Panc1 (cell line): ENCODE results near the gene ANKRD34A. TPM values are rescaled to one million over a fixed set of nuclear protein-coding genes. Genes with fewer than 3 reads are reported as not detected.

Experiments used
- ATAC-seq: fragments of 200-7000 bp; cut with Tn5 transposase; 2 replicates; pipeline ENCODE4 v1.9.1; 2020; ENCODE audit warnings: mild to moderate bottlenecking, moderate library complexity
- BruUV-seq: library from RNA; stranded (reverse); fragments of 400-500 nt; replicated peaks from 2 replicates; lab custom pipeline; 2021; lab: Mats Ljungman, UMichigan
- CTCF ChIA-PET: fragments of 300-600 bp; sonication (Branson Sonifier 250); formaldehyde crosslinking; loops from one replicate; lab custom pipeline; 2022; ENCODE audit warnings: antibody characterized with exemption; lab: Charles Lee
- POLR2A ChIA-PET: fragments of 300-600 bp; sonication (Branson Sonifier 250); formaldehyde crosslinking; loops from one replicate; lab custom pipeline; 2022; ENCODE audit warnings: antibody characterized with exemption; lab: Charles Lee
- DNase-seq: peaks from one replicate; pipeline ENCODE4 v3.0.0-alpha.2; 2010; ENCODE audit warnings: low read depth, low spot score
- H3K27ac ChIP-seq: 2 replicates; pipeline ENCODE4 v1.5.1; 2011; ENCODE audit warnings: mild to moderate bottlenecking, low read length, inconsistent platforms
- H3K27me3 ChIP-seq: fragments of 200-500 bp; sonication (Bioruptor generic); 2 replicates; pipeline ENCODE4 v1.6.0; 2014; ENCODE audit warnings: low read length, inconsistent platforms; ENCODE audit not compliant: control insufficient read depth, insufficient read depth
- H3K36me3 ChIP-seq: fragments of 200-500 bp; sonication (Bioruptor generic); 2 replicates; pipeline ENCODE4 v1.5.1; 2014; ENCODE audit warnings: inconsistent platforms, mild to moderate bottlenecking, low read length, moderate library complexity; ENCODE audit not compliant: control insufficient read depth, insufficient read depth
- H3K4me1 ChIP-seq: 2 replicates; pipeline ENCODE4 v1.5.1; 2011; ENCODE audit warnings: inconsistent platforms, mild to moderate bottlenecking, low read length, moderate library complexity; ENCODE audit not compliant: control insufficient read depth, insufficient read depth
- H3K4me3 ChIP-seq, 2 experiments: 2 replicates each; pipeline ENCODE4 v1.5.1; 2011 to 2012; ENCODE audit warnings: low read depth in 2 of 2, low read length in 2 of 2, mild to moderate bottlenecking in 2 of 2, inconsistent platforms in 1 of 2, moderate library complexity in 1 of 2
- H3K9me3 ChIP-seq: fragments of 200-500 bp; sonication (Bioruptor generic); 2 replicates; pipeline ENCODE4 v1.5.1; 2014; ENCODE audit warnings: low read depth, mild to moderate bottlenecking, inconsistent platforms, low read length, moderate library complexity; ENCODE audit not compliant: control insufficient read depth, insufficient read depth
- CTCF ChIP-seq: fragments of 450-650 bp; IDR thresholded peaks from 2 replicates; pipeline ENCODE4 v1.5.1; 2017; ENCODE audit warnings: mild to moderate bottlenecking
- POLR2AphosphoS5 ChIP-seq: IDR thresholded peaks from 2 replicates; pipeline ENCODE4 v1.6.1; 2012; ENCODE audit warnings: mild to moderate bottlenecking, low read depth, low read length, moderate library complexity
- REST ChIP-seq, 2 experiments: IDR thresholded peaks; 2 replicates each; pipeline ENCODE4 v1.6.1; 2011 to 2012; ENCODE audit warnings: low read depth in 2 of 2, control low read depth in 1 of 2, low read length in 1 of 2, mild to moderate bottlenecking in 1 of 2, moderate library complexity in 1 of 2; ENCODE audit not compliant: insufficient read depth in 1 of 2
- SIN3A ChIP-seq: IDR thresholded peaks from 2 replicates; pipeline ENCODE4 v1.6.1; 2012; ENCODE audit warnings: low read depth, mild to moderate bottlenecking, low read length, moderate library complexity, borderline replicate concordance; ENCODE audit not compliant: insufficient read depth
- TCF7L2 ChIP-seq: IDR thresholded peaks from 2 replicates; pipeline ENCODE4 v1.6.1; 2011; ENCODE audit warnings: mild to moderate bottlenecking, low read depth, low read length, inconsistent platforms
- in situ Hi-C: cut with HindIII; loops from 2 replicates; pipeline ENCODE4 v1.10.0; 2016; ENCODE audit warnings: low sequenced_read_pairs, low pct_unique_long_range_greater_than_20kb
- intact Hi-C: fragments of 100-400 bp; cut with micrococcal nuclease; formaldehyde crosslinking; loops from one replicate; pipeline ENCODE4 v1.10.0; 2022; ENCODE audit not compliant: unreplicated experiment
- total RNA-seq: library from RNA; stranded (reverse); gene quantifications from one replicate; pipeline ENCODE4 v1.2.1, GENCODE V29; 2021; ENCODE audit not compliant: unreplicated experiment

Gene ANKRD34A
- total RNA-seq, 1 experiment from 2014 or later = 1.4 TPM

- in situ Hi-C loops (no loop called here), intact Hi-C loops (no loop called here)
- Histone ChIP-seq H3K27me3 (no peaks in the 10 kb centered on the region), H3K9me3 (no peaks in the 10 kb centered on the region), H3K4me3 (no peak overlapping the region), H3K27ac (no peak overlapping the region), H3K4me1 (no peaks in the 10 kb centered on the region), H3K36me3 (no peaks in the 10 kb centered on the region; the same call in 1 of the 2 replicates)
- ChIA-PET CTCF (no interaction called here), POLR2A (no interaction called here)
- no peak for DNase-seq
- BruUV-seq = no TSS peak
- no peak for ATAC-seq
- TF ChIP-seq CTCF (no peak), POLR2AphosphoS5 (no peak), TCF7L2 (no peak), SIN3A (no peak), REST (IDR thresholded peaks at IDR 0.05; ENCODE audit: insufficient read depth in 1 of 2, low read depth in 2 of 2, low read length in 1 of 2) (no peak)
Measured at GRCh38 chr1:145942405-145942804, 22.0 kb downstream of the ANKRD34A start.

GRCh38 chr1:145937436-145937835 lies 26.9 kb downstream of the ANKRD34A start:
- no peaks in the 10 kb centered on the region for H3K27me3 ChIP-seq
- intact Hi-C loops (no loop called here), in situ Hi-C loops (no loop called here)
- H3K27ac ChIP-seq = no peak overlapping the region
- no peaks in the 10 kb centered on the region for H3K9me3 ChIP-seq
- no peak overlapping the region for H3K4me3 ChIP-seq
- H3K36me3 ChIP-seq = peaks cover 11% of the 10 kb centered on the region
- CTCF ChIA-PET = no interaction called here
- no TSS peak for BruUV-seq
- ATAC-seq (no peak), DNase-seq (no peak)
- POLR2A ChIA-PET = no interaction called here
- TF ChIP-seq POLR2AphosphoS5 (no peak), REST (IDR thresholded peaks at IDR 0.05; ENCODE audit: insufficient read depth in 1 of 2, low read depth in 2 of 2, low read length in 1 of 2) (no peak), TCF7L2 (no peak), SIN3A (no peak), CTCF (no peak)
- no peaks in the 10 kb centered on the region for H3K4me1 ChIP-seq
